Mucosa of descending colon (tissue), 3 donors: ENCODE results near the gene C11orf97. TPM values are rescaled to one million over a fixed set of nuclear protein-coding genes. Genes with fewer than 3 reads are reported as not detected.

Experiments used
- ATAC-seq: fragments of 200-7000 bp; cut with Tn5 transposase; one replicate; pipeline ENCODE4 v1.9.1; 2020; ENCODE audit warnings: mild to moderate bottlenecking, moderate library complexity
- DNase-seq, 3 donors: peaks; one replicate each; pipeline ENCODE4 v3.0.0-alpha.2; 2020
- H3K36me3 ChIP-seq: fragments of 200-600 bp; one replicate; pipeline ENCODE4 v1.8.0; 2021; ENCODE audit warnings: low read depth, mild to moderate bottlenecking
- H3K4me1 ChIP-seq: fragments of 200-600 bp; one replicate; pipeline ENCODE4 v1.8.0; 2021; ENCODE audit warnings: low read depth, mild to moderate bottlenecking
- H3K4me3 ChIP-seq: fragments of 200-600 bp; one replicate; pipeline ENCODE4 v1.8.0; 2021; ENCODE audit warnings: mild to moderate bottlenecking
- H3K9me3 ChIP-seq: fragments of 200-600 bp; one replicate; pipeline ENCODE4 v1.8.0; 2021; ENCODE audit warnings: mild to moderate bottlenecking
- intact Hi-C, 2 donors: fragments of 100-400 bp; cut with DNase I in 1 of 2; cut with micrococcal nuclease in 1 of 2; formaldehyde crosslinking; loops; one replicate each; pipeline versions ENCODE4 v1.11.0 to v1.11.1; 2022; cut with DNase I, micrococcal nuclease
- total RNA-seq, 3 donors: library from RNA; stranded (reverse); fragmentation: NEBNext Ultra II Directional in 2 of 3; extraction: Animal tissue kit (Norgen Biotek cat#: 25700) in 2 of 3; gene quantifications; one replicate each; pipeline versions ENCODE4 v1.2.1 to v1.2.4, GENCODE V29; 2021 to 2023
- TF ChIP-seq, protein P1 (sequence below): fragments of 200-600 bp; IDR thresholded peaks from one replicate; pipeline ENCODE4 v1.8.0; 2022; ENCODE audit warnings: antibody characterized with exemption, mild to moderate bottlenecking
- donor health status: DM: no; HTN: no; CAD: no; lungs with moderate emphysema.
- donor health status: DM: no; HTN: no; CAD: no.
- donor health status: DM: no; HTN: yes; CAD: no.

C11orf97 gene
- total RNA-seq, 3 donors from 2014 or later = not detected

DNA sequence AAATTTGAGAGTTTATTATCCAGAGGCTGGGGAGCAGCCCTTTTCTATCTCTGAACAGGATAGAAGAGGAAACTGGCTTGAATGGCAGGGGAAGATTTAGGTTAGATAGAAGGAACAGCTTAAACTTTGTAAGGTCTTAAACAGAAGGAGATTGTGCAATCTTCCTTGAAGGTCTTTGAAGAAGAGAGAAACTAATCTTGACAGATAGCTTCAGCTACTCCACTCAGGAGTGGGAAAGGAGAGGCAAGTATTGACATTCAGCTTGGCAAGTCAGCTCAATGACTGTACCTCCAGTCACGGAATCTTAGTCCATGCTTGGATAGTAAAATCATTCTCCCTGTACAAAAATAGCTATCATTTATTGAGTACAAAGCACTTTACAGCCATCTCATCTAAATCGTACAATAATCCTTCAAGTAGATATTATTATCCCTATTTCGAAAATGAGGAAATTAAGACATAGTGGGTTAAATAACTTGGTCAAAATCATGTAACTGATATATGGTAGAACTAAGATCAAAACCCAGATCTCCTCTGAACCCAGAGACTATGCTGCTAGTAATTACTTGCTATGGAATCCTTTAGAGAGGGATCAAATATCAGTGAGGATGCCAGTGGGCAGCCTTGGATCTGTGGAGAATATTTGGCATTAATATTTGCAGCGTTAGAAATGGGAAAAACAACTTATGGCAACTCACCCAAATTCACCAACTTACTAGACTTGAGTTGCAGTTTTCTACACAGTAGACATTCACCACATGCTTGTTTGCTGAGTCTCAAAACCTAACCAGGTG lies 14.6 kb downstream of the C11orf97 start:
- ATAC-seq = no peak
- Histone ChIP-seq H3K36me3 (no peaks in the 10 kb centered on the region), H3K4me3 (no peak overlapping the region), H3K9me3 (no peaks in the 10 kb centered on the region), H3K4me1 (peaks cover 3% of the 10 kb centered on the region)
- DNase-seq = no peak
- TF ChIP-seq, protein P1, sequence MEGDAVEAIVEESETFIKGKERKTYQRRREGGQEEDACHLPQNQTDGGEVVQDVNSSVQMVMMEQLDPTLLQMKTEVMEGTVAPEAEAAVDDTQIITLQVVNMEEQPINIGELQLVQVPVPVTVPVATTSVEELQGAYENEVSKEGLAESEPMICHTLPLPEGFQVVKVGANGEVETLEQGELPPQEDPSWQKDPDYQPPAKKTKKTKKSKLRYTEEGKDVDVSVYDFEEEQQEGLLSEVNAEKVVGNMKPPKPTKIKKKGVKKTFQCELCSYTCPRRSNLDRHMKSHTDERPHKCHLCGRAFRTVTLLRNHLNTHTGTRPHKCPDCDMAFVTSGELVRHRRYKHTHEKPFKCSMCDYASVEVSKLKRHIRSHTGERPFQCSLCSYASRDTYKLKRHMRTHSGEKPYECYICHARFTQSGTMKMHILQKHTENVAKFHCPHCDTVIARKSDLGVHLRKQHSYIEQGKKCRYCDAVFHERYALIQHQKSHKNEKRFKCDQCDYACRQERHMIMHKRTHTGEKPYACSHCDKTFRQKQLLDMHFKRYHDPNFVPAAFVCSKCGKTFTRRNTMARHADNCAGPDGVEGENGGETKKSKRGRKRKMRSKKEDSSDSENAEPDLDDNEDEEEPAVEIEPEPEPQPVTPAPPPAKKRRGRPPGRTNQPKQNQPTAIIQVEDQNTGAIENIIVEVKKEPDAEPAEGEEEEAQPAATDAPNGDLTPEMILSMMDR = no peak
- intact Hi-C loops = loop anchor here in 1 of 2 donors (10.0 kb wide), 1 partner anchor 368 kb away; no protein-coding TSS in a partner anchor

GRCh38 chr11:94528551-94528950 lies 16.3 kb downstream of the C11orf97 start:
- no peak for DNase-seq
- H3K36me3 ChIP-seq = no peaks in the 10 kb centered on the region
- H3K4me3 ChIP-seq = no peak overlapping the region
- no peak for ATAC-seq
- TF ChIP-seq, protein P1 = no peak
- H3K9me3 ChIP-seq = no peaks in the 10 kb centered on the region
- H3K4me1 ChIP-seq = peaks cover 3% of the 10 kb centered on the region
- intact Hi-C loops = loop anchor here in 1 of 2 donors (10.0 kb wide), 1 partner anchor 366 kb away; no protein-coding TSS in a partner anchor

- Histone ChIP-seq H3K4me1 (peaks cover 4% of the 10 kb centered on the region), H3K4me3 (no peak overlapping the region), H3K36me3 (no peaks in the 10 kb centered on the region), H3K9me3 (no peaks in the 10 kb centered on the region)
- TF ChIP-seq, protein P1 = no peak
- intact Hi-C loops = no loop called here
- no peak for DNase-seq
- no peak for ATAC-seq
Measured at GRCh38 chr11:94532211-94532610, 19.9 kb downstream of the C11orf97 start.

GRCh38 chr11:94533206-94533605 lies 20.9 kb downstream of the C11orf97 start:
- intact Hi-C loops = no loop called here
- no peaks in the 10 kb centered on the region for H3K36me3 ChIP-seq
- no peak for ATAC-seq
- peaks cover 4% of the 10 kb centered on the region for H3K4me1 ChIP-seq
- no peak for DNase-seq
- no peak overlapping the region for H3K4me3 ChIP-seq
- TF ChIP-seq, protein P1 = no peak
- H3K9me3 ChIP-seq = no peaks in the 10 kb centered on the region

- Histone ChIP-seq H3K4me1 (peaks cover 11% of the 10 kb centered on the region), H3K36me3 (no peaks in the 10 kb centered on the region), H3K9me3 (no peaks in the 10 kb centered on the region), H3K4me3 (no peak overlapping the region)
- DNase-seq (no peak), ATAC-seq (no peak)
- intact Hi-C loops = no loop called here
- TF ChIP-seq, protein P1 = no peak
Measured at GRCh38 chr11:94533696-94534630, 21.7 kb downstream of the C11orf97 start.
